OCI-LY7 (cell line): ENCODE measurements around the gene CLEC3B. TPM values are rescaled to one million over a fixed set of nuclear protein-coding genes. Genes with fewer than 3 reads are reported as not detected.

Experiments used
- Bru-seq: library from RNA; stranded (reverse); fragments of 400-500 nt; gene quantifications from one replicate; lab custom pipeline; 2021; lab: Mats Ljungman, UMichigan
- BruChase-seq, 2 experiments: library from RNA; stranded (reverse); fragments of 400-500 nt; gene quantifications; one replicate each; lab custom pipeline; 2021; lab: Mats Ljungman, UMichigan
- BruUV-seq: library from RNA; stranded (reverse); fragments of 400-500 nt; replicated peaks from 2 replicates; lab custom pipeline; 2021; lab: Mats Ljungman, UMichigan
- CTCF ChIA-PET: fragments of 300-600 bp; sonication (Branson Sonifier 250); formaldehyde crosslinking; loops from one replicate; lab custom pipeline; 2022; ENCODE audit warnings: antibody characterized with exemption; ENCODE audit not compliant: unreplicated experiment; lab: Charles Lee
- POLR2A ChIA-PET: fragments of 300-600 bp; sonication (Branson Sonifier 250); formaldehyde crosslinking; loops from one replicate; lab custom pipeline; 2022; ENCODE audit warnings: antibody characterized with exemption; lab: Charles Lee
- DNase-seq: peaks from one replicate; pipeline ENCODE4 v3.0.0-alpha.2; 2015; ENCODE audit warnings: low spot score
- H2AFZ ChIP-seq: fragments of 200-600 bp; sonication (generic), shearing (Covaris generic); 2 replicates; pipeline ENCODE4 v1.6.1; 2014; ENCODE audit warnings: mild to moderate bottlenecking, antibody characterized with exemption, low read length, moderate library complexity
- H3K27ac ChIP-seq: fragments of 200-600 bp; sonication (generic); 2 replicates; pipeline ENCODE4 v1.5.1; 2014; ENCODE audit warnings: mixed run types, low read depth, mild to moderate bottlenecking, moderate library complexity, low read length, inconsistent platforms; ENCODE audit not compliant: poor library complexity, severe bottlenecking
- H3K36me3 ChIP-seq: fragments of 200-600 bp; sonication (generic); 2 replicates; pipeline ENCODE4 v1.6.1; 2014; ENCODE audit warnings: mild to moderate bottlenecking, antibody characterized with exemption, low read length, moderate library complexity, mixed read lengths; ENCODE audit not compliant: insufficient read depth
- H3K4me1 ChIP-seq: fragments of 200-600 bp; sonication (generic); 2 replicates; pipeline ENCODE4 v1.5.1; 2014; ENCODE audit warnings: mild to moderate bottlenecking, low read length; ENCODE audit not compliant: insufficient read depth, poor library complexity, severe bottlenecking
- H3K4me2 ChIP-seq: fragments of 200-600 bp; sonication (generic); 2 replicates; pipeline ENCODE4 v1.6.1; 2014; ENCODE audit warnings: mild to moderate bottlenecking, low read length
- H3K4me3 ChIP-seq: fragments of 200-600 bp; sonication (generic); 2 replicates; pipeline ENCODE4 v1.5.1; 2014; ENCODE audit warnings: mild to moderate bottlenecking, low read depth, low read length; ENCODE audit not compliant: poor library complexity, severe bottlenecking
- H3K79me2 ChIP-seq: fragments of 200-600 bp; sonication (generic); 2 replicates; pipeline ENCODE4 v1.6.1; 2016; ENCODE audit warnings: low read depth, mild to moderate bottlenecking, low read length, moderate library complexity, mixed read lengths; ENCODE audit not compliant: insufficient read depth
- H3K9me2 ChIP-seq: fragments of 200-600 bp; sonication (generic); 2 replicates; pipeline ENCODE4 v1.6.1; 2016; ENCODE audit warnings: mild to moderate bottlenecking, low read length, mixed read lengths; ENCODE audit not compliant: insufficient read depth
- H3K9me3 ChIP-seq: fragments of 200-600 bp; sonication (generic); 2 replicates; pipeline ENCODE4 v1.6.1; 2014; ENCODE audit warnings: mild to moderate bottlenecking, mixed run types, low read length, mixed read lengths
- H4K20me1 ChIP-seq: fragments of 200-600 bp; sonication (generic); 2 replicates; pipeline ENCODE4 v1.6.1; 2014; ENCODE audit warnings: mild to moderate bottlenecking, antibody characterized with exemption, low read length, moderate library complexity, mixed read lengths; ENCODE audit not compliant: insufficient read depth
- CTCF ChIP-seq: fragments of 200-600 bp; sonication (generic); conservative IDR thresholded peaks from 2 replicates; pipeline ENCODE4 v1.5.1; 2014; ENCODE audit warnings: mild to moderate bottlenecking, antibody characterized with exemption, low read length, moderate library complexity, mixed read lengths
- EZH2phosphoT487 ChIP-seq: fragments of 200-600 bp; sonication (generic); IDR thresholded peaks from 2 replicates; pipeline ENCODE4 v1.6.1; 2018; ENCODE audit warnings: low read depth, borderline replicate concordance, mild to moderate bottlenecking, mixed run types, antibody characterized with exemption, low read length, moderate library complexity, mixed read lengths
- intact Hi-C: fragments of 100-400 bp; cut with micrococcal nuclease; formaldehyde crosslinking; loops from one replicate; pipeline ENCODE4 v1.10.0; 2022; ENCODE audit not compliant: unreplicated experiment
- long read RNA-seq: library from polyadenylated mRNA; stranded (forward); transcript quantifications from one replicate; pipeline ENCODE4 v2.0.0, GENCODE V29; 2022
- total RNA-seq, 2 experiments: library from RNA; depleted of rRNA in 1 of 2; stranded (reverse); fragments of >200 nt in 1 of 2; shearing (Covaris generic) in 1 of 2; gene quantifications; 2 replicates each; pipeline ENCODE4 v1.2.3, GENCODE V29; 2014 to 2022

CLEC3B gene, protein sequence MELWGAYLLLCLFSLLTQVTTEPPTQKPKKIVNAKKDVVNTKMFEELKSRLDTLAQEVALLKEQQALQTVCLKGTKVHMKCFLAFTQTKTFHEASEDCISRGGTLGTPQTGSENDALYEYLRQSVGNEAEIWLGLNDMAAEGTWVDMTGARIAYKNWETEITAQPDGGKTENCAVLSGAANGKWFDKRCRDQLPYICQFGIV
- total RNA-seq (2014; rRNA removed; shearing (Covaris generic)) (1.3 TPM in 1 of 2 replicates, not detected in the other), total RNA-seq (2022) (not detected in 2 replicates), Bru-seq, nascent RNA (percentile 25 among the genes with signal in this experiment), BruChase-seq, experiment 1, labeled RNA remaining after a 6-hour chase (percentile 17 among the genes with signal in this experiment), BruChase-seq, experiment 2, labeled RNA remaining after a 2-hour chase (percentile 24 among the genes with signal in this experiment)
- long read RNA-seq, result 0 reads

DNA sequence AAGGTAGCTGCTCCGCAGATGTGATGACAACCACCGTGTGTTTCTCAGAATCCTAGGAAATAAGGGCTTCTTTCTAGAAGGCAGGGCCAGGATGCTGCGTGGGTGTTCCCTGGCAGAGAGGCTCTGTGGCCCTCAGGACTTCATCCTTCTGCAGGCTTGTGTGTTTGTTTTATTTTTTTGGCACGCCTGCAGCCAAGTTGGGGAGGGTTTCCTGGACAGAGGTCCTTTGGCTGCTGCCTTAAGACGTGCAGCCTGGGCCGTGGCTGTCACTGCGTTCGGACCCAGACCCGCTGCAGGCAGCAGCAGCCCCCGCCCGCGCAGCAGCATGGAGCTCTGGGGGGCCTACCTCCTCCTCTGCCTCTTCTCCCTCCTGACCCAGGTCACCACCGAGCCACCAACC, at the start of gene CLEC3B:
CLEC3B (plus strand) TSS at position 266 of the 400 bp plus-strand sequence; CDS start at position 326, 60 bp downstream.
- Histone ChIP-seq H4K20me1 (no peaks in the 10 kb centered on the region), H3K27ac (no peak within 1 kb of the TSS), H3K4me1 (no peaks in the 10 kb centered on the region), H3K4me2 (no peak within 1 kb of the TSS), H3K9me2 (no peaks in the 10 kb centered on the region), H3K79me2 (no peaks in the 10 kb centered on the region), H3K36me3 (no peaks in the 10 kb centered on the region), H3K9me3 (no peaks in the 10 kb centered on the region), H3K4me3 (no peak within 1 kb of the TSS), H2AFZ (no peak within 1 kb of the TSS)
- TF ChIP-seq EZH2phosphoT487 (no peak), CTCF (no peak)
- BruUV-seq, result no TSS peak
- intact Hi-C loops, result no loop called here
- DNase-seq, result no peak
- POLR2A ChIA-PET, result no interaction called here
- CTCF ChIA-PET, result no interaction called here

DNA sequence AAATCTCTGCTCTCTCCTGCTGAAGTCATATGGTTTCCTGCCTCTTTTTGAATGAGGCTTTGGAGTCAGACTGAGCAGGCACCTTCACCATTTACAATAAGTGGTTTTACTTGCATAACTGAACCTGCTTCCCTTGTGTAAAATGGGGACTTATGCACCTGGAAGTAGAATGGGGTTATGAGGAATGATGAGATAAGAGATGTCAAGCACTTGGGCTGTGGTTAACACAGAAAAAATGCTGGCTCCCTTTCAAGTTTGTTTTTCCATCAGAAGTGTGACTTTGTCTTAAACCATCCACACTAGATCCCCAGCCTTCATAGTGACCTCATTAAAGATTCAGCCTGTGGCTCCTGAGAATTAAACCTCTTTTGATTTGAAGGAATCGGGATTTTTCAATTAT, 44.9 kb upstream of the CLEC3B start:
- TF ChIP-seq CTCF (no peak), EZH2phosphoT487 (no peak)
- H3K4me3 ChIP-seq, result no peak overlapping the region
- ChIA-PET CTCF (no interaction called here), POLR2A (no interaction called here)
- H3K27ac ChIP-seq, result no peak overlapping the region
- H3K9me2 ChIP-seq, result no peaks in the 10 kb centered on the region
- H2AFZ ChIP-seq, result no peak overlapping the region
- no TSS peak for BruUV-seq
- intact Hi-C loops, result no loop called here
- H3K36me3 ChIP-seq, result peaks cover 73% of the 10 kb centered on the region
- H3K4me1 ChIP-seq, result peaks cover 10% of the 10 kb centered on the region
- peaks cover 16% of the 10 kb centered on the region for H4K20me1 ChIP-seq
- no peak overlapping the region for H3K4me2 ChIP-seq
- H3K9me3 ChIP-seq, result no peaks in the 10 kb centered on the region
- peaks cover 87% of the 10 kb centered on the region for H3K79me2 ChIP-seq
- no peak for DNase-seq

DNA sequence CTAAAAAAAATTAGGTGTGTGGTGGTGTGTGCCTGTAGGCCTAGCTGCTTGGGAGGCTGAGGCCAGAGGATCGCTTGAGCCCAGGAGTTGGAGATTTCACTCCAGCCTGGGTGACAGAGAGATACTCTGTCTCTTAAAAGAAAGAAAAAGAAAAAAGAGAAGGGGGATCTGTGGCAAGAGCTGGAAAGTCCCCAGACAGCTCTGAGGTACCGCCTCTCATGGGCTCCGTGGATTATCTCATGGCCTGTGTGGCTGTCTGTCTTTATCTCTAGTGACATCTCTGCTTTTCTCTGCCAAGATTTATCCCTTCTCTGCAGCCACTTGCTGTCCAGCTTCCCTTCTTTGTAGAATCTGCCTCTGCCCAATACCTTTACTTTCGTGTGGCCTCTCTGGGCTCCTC, 44.4 kb upstream of the CLEC3B start:
- H3K4me1 ChIP-seq, result peaks cover 10% of the 10 kb centered on the region
- DNase-seq, result no peak
- no peaks in the 10 kb centered on the region for H3K9me3 ChIP-seq
- TF ChIP-seq EZH2phosphoT487 (no peak), CTCF (no peak)
- H3K9me2 ChIP-seq, result no peaks in the 10 kb centered on the region
- H2AFZ ChIP-seq, result no peak overlapping the region
- ChIA-PET POLR2A (interaction anchor here (0.8 kb wide), 1 partner anchor 11 kb away, joined by 3 read pairs; no protein-coding TSS in a partner anchor), CTCF (no interaction called here)
- H3K4me3 ChIP-seq, result no peak overlapping the region
- intact Hi-C loops, result no loop called here
- peaks cover 83% of the 10 kb centered on the region for H3K79me2 ChIP-seq
- no peak overlapping the region for H3K27ac ChIP-seq
- peaks cover 16% of the 10 kb centered on the region for H4K20me1 ChIP-seq
- H3K36me3 ChIP-seq, result peaks cover 73% of the 10 kb centered on the region
- no peak overlapping the region for H3K4me2 ChIP-seq
- BruUV-seq, result no TSS peak
